HG02973 (cell line): Measurements from ENCODE around the gene STX16.

Experiments
- ATAC-seq: cut with Tn5 transposase; IDR thresholded peaks from one replicate; pipeline ENCODE4 v1.9.1; 2021; ENCODE audit warnings: moderate library complexity; ENCODE audit not compliant: unreplicated experiment

The STX16 gene

DNA sequence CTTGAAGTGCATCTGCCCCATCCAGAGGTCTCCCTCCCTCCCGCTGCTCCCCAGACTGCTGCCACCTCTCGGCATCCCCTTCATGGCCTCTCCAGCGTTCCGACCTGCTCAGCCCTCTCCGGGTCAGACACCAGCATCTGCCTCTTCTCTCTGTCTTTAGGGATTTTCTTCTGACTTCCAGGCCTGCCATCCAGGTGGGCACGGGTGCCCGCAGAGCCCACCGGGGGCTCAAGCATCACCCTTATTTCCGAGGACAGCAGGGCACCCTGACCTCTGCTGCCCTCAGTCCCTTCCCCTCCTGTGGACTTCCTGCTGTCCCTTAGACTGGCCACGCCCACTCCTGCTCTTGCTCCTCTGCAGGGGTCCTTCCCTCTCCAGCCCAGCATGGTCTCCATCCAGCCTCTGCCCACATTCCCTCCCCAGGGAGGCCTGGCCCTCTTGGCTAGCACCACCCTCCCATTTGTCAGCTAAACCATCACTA lies 44.9 kb downstream of the STX16 start:
- no peak for ATAC-seq

DNA sequence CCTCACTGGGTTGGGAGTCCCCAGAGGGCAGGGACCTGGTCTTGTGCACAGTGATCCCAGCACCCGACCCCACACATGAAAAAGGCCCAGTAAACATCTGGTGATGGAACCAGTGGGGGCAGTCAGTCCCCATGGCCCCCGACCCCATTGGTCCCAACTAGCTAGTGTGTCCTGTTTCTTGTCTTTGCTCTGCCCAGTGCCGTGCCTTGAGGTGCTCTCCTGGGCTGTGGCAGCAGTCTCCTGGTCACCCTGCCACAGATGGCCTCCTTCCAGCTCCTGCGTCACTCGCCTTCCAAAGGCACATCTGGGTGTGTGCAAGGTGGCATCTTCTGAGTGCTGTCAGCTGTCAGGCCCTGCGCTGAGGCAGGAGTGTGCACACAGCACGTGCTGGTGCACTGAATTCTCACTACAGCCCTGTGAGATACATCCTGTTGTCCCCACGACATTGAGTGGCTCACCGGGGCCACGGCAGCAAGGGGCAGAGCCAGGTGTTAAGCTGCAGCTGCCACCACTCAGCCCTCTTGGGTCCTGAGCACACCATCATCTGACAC lies 45.4 kb downstream of the STX16 start:
- ATAC-seq = no peak

DNA sequence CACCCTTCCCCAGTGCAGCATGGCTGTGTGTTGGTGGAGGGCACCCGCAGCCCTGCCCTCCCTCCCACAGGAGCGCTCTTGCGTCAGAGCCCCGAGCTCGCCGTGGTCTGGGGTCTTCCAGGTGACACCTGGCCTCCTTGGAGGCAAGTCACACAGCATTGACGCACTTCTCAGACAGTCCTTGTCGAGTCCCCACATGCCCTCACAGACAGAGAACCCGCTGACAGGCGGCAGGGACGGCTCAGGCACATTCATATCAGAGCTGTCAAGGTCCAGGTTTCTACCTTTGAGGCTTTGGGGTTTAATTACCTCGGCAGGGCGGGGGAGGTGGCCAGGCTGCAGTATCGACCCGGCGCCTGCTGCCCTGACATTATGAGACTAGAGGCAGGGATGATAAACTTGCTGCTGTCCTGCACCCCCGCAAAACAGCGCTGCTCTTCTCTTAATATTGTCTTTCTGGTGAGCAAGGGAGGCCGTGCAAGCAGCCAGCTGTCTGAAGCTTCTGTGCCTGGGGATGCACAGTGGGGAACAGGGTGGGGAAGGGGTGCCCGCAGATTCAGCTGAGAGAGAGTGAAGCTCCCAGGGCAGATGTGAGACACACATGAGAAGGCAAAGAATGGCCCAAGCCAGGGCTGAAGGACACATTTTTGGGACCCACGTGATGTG lies 46.3 kb downstream of the STX16 start:
- no peak for ATAC-seq

DNA sequence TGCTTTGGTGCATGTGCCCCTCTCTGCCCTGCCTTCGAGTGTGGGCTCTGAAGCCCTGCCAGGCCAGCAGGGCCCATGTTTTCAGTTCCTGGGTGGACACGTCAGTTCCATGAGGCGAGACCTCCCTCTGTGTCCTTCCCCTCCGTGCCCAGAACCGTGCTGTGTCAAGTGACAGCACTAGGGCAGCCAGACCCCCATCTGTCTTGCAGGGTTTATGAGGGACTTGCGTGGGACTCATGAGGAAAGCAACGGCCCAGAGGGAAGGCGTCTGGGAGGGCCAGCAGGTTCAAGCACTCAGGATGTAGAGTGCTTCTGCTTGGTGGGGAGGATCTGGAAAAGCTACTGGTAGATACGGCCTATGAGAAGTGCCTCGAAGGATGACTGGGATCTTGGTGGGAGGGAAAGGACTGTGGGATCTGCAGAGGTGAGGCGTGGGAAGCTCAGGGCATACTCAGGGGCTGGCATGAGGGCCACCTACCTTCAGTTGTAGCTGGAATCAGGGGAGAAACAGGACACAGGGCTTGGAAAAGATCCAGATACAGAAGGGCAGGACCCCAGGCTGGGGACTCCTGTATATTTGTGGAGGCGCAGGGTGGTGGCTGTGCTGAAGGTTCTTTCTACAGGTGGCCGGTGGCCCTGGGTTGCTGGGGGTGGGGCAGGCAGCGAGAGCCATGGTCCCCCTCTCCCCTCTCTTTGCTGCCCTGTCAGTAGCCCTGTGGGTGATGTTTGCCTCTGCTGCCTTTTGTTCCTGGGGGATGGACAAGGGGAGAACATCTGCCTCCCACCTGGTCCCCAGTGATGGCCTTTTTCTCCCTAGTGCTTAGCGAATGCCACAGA lies 47.0 kb downstream of the STX16 start:
- ATAC-seq = no peak

DNA sequence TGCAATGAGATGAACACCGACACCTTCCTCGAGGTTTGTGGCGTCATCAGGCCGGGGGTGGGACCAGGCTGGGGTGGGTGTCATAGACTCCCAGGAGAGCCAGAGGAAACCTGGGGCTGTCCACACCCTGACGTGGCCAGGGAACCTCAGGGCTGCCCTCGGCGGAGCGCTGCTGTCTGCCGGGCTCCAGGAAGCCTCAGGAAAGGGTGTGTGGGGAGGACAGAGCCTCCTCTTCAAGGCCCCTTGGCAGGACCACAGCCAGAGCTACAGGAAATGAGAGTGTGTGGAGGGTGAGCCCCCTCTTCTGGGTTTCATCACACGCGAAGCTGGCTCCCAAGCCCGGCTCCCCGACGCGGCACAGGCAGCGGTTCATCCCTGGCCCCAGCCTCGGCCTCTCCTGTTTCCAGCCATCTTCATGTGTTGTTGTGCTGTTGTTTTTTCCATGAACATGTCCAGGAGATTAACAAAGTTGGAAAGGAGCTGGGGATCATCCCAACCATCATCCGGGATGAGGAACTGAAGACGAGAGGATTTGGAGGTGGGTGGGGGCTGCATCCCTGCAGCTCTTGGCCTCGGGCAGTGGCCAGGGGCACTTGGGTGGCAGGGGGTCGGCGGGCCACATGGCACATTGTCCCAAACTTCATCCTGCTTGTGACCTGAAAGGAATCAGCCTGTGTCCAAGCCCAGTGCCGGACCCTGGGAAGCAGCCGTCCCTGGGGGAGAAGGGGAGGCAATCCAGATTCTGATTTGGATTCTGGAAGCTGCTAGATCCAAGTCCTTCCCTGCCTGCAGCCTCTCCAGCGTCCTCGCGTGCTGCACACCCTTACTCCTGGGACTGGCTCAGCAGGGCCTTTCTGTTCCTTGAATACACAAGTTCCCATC lies 47.9 kb downstream of the STX16 start:
- no peak for ATAC-seq

DNA sequence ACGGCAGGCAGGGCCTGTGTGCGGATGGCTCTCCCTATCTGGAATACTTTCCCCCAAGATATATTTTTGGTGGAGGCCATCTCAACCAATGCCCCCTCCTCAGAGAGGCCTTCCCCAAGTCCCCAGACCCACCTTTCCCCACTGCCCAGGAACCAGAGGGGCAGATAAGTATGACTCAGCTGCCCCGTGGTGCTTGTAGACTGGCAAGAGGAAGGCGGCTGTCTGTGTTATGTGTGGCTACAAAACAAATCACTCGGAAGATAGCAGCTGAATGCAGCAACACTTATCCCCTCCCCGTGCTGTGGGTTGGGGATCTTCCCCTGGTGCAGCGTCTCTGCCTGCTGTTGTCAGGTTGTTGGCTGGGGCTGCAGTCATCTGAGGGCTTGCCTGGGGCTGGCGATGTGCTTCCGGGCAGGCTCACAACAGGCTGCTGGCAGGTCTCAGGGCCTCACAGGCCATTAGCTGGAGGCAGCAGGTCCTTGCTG lies 48.6 kb downstream of the STX16 start:
- ATAC-seq = no peak

DNA sequence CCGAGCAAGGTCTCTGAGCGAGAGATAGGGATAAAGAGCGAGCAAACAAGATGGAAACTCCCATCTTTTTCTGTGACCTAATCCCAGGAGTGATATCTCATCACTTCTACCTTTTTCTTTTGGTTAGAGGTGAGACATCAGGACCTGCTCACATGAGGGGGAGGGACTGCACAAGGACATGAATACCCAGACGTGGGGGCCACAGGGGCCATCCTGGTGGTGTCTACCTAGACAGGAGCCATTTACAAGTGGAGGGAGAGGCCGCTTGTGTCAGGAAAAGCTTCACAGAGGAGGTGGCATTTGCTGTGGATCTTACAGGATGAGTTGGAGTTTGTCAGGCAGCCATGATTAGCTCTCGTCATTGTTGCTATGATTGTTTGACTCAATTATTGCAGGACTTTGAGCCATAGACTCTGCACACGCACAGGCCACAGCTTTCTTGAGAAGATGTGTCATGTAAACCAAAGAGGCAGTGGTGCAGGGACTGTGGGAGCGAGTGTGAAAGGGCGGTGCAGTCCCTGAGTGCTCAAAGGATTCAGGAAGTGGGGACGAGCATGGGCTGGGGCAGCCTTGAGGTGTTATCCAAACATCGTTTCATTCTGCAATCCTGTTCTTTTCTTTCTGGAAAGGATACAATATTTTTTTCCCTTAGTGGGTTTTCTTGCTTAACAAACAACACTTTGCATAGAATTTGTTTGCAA lies 49.2 kb downstream of the STX16 start:
- no peak for ATAC-seq

DNA sequence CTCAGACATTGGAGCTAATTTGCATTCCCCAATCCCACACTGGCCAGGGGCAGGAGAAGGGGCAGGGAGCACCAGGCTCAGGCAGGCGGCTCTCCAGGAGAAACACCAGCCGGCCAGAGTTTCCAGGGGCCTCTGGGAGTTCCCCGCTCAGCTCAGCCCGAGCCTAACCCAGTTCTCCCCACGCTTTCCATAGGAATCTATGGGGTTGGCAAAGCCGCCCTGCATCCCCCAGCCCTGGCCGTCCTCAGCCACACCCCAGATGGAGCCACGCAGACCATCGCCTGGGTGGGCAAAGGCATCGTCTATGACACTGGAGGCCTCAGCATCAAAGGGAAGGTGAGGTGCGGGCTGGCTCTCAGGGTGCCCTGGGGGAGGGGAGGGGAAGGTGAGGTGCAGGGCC lies 49.7 kb downstream of the STX16 start:
- ATAC-seq = no peak

DNA sequence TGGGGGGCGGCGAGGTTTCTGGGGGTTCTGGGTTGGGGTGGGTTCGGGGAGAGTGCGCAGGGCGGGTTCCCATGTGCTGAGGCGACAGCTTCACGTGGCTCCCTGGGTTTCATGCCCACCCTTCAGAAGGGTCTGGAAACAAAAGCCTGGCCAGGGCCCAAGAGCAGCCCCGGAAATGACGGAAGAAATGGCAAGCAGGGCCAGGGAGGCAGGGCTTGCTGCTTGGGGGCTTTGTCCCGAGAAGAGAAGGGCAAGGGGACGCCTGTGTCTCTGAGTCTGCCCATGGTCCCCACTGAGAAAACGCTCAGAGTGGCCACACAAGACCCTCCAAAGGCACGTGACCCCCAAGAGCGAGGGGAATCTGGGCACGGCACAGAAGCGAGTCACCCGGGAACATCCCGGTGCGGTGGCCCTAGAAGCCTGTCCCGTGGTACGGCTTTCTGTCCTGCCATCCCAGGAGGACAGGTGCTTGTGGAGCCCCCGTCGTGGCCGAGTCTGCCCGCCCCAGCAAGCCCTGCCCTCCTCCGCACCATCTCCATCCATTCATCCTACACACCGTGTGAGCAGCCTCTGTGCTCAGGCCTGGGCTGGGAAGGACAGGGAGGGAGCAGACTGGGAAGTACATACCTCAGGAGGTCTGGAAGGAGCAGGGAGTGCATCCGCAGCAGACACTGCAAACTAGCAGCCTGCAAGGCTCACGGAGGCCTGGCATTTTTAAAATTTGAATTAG lies 50.5 kb downstream of the STX16 start:
- ATAC-seq = no peak

DNA sequence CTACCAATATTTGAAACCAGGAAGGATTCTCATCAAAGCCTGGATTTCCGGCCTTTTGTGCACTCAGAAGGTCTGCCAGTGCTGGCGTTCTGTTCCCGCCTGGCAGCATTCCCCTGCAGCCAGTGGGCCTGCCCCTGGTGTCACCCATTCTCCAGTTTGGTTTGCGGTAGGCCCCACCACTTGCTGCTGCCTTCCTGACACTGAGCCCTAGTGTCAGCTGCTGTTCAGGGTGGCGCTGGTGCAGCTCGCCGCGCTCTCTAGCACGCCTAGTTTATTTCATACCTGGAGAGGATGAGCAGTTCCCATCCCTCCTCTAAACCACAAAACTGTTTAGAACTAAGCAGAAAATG lies 51.1 kb downstream of the STX16 start:
- ATAC-seq = no peak

DNA sequence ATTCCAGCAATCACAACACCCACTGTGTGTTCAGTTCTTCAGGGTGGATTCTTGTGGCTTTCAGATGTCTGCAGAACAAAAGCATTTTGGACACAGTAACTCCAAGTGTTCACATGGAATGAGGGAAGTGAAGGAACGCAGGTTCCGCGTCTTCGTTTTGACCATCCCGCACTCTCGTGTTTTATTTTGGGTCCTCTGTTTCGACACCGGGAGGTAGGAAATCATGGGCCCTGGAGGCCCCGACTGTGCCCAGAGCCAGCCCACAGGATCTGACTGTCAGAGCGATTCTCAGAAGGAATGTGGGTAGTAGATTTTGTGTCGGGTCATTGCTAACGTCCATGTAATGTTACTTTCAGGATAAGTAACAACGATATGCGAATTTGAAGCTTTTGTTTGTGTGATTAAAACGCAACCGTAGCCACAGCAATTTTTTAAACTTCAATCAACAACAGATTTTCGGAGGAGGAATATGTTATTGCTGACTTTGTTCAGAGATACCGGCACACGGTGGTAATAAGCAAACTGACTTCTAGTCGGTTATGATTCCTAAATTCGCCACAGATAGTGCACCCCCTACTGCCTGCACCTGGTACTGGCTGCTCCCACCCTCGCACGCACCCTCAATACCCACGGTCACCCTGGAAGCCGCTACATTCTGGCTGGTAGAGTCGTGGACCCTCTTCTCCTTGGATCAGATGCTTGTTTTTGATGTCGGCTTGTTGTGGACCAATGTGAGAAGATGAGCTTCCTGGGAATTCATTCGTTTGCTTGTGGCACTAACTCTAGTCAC lies 52.0 kb downstream of the STX16 start:
- no peak for ATAC-seq

DNA sequence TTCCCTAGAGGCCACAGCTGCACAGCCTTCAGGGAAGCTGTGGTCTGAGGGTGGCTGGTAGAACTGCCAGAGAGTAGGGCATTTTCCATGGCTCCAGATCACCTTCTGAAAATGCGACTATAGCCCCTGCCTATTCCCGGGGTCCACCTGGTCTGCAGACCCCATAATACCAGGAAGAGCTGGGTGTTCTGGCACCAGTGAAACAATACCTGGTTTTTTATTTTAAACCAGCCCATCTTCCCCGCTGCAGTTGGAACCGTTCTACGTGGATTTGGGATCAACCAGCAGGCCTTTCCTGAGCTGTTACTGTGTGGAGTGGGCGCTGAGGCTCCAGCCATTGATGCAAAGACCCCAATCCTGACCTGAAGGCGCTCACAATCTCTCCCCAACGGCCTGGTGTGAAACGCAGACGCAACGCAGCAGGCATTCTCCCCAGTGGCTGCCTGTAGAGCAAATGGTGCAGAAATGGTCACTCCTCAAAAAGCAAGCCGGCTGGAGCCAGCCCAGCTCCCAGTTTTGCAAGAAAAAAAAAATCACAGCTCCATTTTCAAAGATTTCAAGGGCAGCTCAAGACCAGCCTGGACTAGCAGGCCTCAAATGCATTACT lies 52.8 kb downstream of the STX16 start:
- ATAC-seq = no peak

DNA sequence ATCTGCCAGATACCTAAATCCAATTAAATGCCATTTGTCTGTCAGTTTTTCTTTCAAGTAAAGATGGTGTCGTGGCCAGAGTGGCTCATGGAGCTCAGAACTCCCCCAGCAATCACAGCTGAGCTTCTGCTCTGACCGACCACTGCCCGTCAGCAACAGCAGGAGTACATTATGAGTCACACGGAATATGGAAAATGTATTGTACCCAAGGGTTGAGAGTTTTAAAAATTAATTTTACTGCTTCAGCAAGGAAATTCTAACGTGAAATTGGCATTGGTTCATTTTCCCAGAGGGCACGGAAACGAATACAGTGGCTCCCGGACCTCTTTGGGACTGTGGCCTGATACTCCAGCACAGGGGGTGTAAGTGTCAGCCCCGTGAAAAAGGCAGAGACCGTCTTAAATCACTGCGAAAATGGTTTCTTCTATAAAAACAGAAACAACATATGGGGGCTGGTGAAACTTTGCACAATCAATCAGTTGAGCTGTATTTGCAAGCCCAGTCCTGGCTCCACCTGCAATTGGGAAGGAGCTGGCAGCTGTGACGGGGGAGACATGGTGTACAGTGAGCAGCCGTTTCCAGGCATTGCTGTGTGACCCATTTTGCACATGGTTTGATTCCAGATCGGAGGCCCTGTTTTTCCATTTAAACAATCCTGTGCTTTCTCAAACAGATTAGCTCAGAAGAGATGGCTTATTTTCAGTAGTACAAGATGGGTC lies 54.3 kb downstream of the STX16 start:
- no peak for ATAC-seq

DNA sequence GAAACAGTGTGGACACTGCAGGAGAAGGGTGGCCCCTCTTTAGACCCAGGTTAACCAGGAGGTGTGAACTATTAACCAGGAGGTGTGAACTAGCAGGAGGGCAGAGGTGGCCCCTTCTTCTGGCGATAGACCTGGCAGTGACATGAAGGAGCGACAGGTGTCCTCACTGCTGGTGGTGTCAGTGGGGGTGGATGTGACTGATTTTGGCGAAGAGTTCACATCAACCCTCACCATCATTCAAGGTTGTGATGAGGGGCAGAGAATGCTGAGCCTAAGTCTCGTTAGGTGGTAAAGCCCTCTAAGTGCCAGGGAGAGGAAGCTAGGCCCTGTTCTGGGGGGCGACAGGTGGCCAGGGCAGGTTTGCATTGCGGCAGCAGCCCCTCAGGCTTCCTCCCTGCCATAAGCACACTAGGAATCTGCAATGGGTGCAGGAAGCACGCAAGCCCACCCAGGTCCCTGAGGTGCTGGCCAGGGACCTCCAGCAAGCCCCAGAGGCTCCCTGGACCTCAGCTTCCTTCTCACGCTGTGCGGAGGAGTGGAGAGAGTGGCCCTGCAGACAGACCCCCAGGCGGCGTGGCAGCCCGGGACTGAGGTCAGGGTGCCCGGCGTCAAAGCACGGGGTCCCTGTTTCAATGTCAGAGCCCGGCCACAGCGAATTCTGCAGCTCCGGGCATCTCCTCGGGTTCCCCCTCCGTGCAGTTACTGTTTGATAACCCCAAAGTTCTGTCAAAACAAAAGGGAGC lies 55.2 kb downstream of the STX16 start:
- ATAC-seq = no peak

DNA sequence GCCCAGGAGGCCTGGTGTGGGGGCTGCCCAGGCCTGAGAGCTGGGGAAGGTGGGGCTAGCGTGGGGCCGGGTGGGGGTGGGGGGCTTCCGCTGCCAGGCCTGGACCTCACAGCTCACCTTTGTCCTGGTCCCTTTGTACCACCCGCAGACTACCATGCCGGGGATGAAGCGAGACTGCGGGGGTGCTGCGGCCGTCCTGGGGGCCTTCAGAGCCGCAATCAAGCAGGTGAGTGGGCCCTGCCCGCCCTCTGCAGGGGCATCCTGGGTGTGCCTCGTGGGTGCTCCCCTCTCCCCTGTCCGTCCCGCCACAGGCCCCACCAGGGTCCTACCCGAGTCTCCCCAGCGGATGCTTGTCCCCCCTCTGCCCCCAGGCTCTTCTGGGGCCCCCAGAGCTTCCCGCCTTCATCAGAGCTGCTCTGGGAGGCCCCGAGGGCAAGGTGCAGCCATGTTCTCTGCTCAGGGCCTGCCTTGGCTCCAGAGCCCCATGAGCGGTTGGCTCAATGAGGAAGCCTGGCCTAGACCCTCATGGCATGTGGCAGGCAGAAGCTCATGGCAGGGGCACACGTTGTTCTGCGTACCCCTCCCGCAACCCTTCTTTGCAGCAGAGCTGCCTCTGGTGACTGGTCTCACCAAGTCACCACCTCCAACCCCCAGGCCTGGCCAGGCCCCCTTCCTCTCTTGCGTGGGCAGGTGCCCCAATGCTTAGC lies 56.0 kb downstream of the STX16 start:
- no peak for ATAC-seq

DNA sequence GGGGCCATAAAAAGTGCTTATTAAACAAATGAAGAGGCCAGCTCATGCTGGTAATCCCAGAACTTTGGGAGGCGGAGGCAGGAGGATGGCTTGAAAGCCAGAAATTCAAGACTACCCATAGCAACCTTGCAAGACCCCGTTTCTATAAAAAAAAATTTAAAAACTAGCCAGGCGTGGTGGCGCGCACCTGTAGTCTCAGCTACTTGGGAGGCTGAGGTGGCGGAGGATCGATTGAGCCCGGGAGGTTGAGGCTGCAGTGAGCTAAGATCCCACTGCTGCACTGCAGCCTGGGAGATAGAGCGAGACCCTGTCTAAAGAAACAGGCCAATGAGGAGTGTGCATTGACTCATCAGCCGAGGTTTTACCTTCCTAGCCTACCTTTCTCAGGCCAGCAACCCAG lies 56.7 kb downstream of the STX16 start:
- ATAC-seq = no peak
